Loucy (cell line): ENCODE results near the gene TNFAIP8.

Experiments
- CTCF ChIP-seq: fragments of 200-600 bp; sonication (generic); conservative IDR thresholded peaks from 2 replicates; pipeline ENCODE4 v1.5.1; 2014; ENCODE audit warnings: mild to moderate bottlenecking, antibody characterized with exemption, low read length
- EZH2phosphoT487 ChIP-seq: fragments of 200-600 bp; IDR thresholded peaks from 2 replicates; pipeline ENCODE4 v1.6.1; 2018; ENCODE audit warnings: antibody characterized with exemption, mild to moderate bottlenecking, moderate library complexity, borderline replicate concordance

- TF ChIP-seq CTCF = no peak
- no peak for TF ChIP-seq EZH2phosphoT487
Measured at GRCh38 chr5:119418606-119419100, 62.8 kb downstream of the TNFAIP8 start.
